HG03460 (cell line): ENCODE data around the gene RAB3IL1.

Experiments
- ATAC-seq: cut with Tn5 transposase; IDR thresholded peaks from one replicate; pipeline ENCODE4 v1.9.1; 2021; ENCODE audit not compliant: unreplicated experiment

RAB3IL1 gene

DNA sequence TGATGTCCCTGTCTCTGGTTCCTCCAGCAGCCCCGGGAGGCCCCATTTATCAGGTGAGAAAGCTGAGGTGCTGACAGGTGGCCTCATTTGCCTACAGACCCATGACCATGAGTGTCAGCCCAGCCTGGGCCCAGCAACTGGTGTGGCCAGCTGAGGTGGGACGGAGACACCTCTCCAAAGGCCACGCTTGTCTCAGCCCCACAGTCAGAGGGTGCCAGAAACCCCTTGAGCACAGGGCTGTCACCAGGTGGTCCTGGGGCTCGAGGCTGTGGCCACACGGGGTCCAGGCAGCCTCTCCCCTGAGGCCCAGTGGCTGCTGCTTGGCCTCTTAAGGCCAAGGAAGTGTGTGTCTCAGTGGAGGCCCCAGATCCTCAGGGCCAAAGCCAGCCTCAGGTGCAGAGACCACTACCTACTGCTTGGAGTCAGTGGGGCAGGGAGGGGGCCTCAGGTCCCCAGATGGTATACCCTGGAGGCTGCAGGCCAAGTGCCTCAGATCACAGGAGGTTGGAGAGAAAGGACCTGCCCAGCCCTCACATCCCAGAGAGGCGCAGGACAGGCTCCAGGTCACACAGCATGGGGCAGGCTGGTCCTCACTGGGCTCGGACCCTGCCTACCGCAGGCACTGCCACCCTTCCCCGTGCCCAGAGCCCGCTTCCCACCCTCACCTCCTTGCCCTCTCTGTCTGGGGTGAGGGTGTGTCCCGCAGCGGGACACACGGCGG, 11.4 kb downstream of the RAB3IL1 start:
- no peak for ATAC-seq

DNA sequence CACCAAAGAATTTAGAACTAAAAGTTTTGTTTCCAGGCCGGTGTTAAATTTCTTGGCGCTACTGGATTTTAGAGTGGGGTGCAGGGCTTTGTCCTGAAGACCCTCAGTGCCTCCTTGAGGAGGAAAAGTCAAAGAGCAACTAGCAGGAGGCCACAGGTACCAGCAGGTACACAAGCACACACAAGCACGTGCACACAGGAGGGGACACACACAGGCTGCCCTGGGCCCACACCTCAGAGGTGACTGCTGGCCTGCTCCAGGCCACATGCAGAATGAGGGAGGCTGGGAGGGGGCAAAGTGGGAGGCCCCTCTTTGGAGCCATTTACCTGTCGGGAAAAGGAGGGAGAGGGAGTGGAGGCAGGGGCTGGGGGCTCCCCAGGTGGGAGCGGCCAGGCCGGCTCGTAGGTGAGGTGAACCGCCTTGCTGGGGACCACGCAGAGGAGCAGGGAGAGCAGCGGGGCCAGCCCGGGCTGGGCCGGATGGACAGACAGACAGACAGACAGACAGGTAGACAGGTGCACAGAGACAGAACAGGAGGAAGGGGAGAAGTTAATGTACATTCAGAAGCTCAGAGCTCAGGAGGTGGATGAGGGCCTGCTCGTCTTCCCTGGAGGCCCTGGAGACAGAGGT, 12.2 kb downstream of the RAB3IL1 start:
- ATAC-seq, result no peak

DNA sequence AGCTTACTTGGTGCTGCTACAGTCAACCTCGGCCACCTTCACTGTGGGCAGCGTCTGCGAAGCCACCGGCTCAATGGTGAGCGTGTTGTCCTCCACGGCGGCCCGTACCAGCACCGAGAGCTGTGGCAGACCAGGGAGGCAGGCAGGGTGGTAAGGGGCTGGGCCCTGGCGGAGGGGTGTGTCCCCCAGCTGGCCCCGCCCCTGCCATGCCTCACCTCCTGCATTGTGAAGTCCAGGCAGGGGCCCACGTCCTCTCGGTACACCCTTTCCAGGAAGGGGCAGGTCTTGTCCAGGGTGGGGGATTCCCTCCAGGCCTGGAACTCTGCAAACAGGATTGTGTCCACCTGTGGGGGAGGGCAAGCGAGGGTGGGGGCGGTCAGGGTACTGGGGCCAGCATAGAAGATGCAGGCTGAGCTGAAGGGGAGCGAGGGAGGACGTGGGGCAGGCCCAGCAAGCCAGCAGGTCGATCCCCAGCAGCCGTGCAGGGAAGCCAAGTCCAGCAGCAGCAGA, 12.8 kb downstream of the RAB3IL1 start:
- no peak for ATAC-seq

DNA sequence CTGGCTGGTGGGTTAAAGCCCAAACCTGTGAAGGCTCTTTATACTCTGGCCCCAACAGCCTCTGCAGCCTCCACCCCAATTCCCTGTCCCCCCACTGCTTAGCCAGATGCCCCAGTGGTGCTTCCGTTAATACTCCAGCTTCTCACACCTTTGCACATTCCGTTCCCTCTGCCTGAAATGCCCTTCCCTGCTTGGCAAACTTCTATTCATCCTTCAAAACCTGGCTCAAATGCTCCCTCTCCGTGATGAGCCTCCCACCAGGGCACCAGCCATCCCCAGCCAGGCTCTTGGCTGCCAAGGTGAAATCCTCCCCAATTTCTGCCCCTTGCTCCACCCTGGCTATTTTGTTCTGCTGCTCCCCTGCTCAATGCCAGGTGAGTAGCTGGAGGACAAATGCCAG, 13.5 kb downstream of the RAB3IL1 start:
- ATAC-seq, result no peak

DNA sequence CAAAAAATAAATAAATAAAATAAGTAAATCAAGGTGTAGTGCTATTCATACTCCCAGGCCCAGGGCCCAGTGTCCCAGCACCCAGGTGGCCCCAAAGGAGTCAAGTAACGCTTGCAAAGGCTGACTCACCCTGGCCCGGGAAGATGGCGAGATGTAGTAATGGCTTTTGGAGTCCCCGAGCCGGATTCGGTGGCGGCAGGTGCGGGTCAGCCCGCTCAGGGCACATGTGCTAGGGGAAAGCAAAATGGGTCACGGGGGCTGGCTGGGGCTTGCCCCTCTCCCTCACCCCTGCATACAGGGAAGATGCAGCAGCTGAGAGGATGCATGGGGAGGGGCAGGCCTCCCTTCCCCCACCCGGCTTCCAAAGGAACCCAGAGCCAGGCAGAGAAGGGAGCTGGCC, 15.1 kb downstream of the RAB3IL1 start:
- no peak for ATAC-seq

DNA sequence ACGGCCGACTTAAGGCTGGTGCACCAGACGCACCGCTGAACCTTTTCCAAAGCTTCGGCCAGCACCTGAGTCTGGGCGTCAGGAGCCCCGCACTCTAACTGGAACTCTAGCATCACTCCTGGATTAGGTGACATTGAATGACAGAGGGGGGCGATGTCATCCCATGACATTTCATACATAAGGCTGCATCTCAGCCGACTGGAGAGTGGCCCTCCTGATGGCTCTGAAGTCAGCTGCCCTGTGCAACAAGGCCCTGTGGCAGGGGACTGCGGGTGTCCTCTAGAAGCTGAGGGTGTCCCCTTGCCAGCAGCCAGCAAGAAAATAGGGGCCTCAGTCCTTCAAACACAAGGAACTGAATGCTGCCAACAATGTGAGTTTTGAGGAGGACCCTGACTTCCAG, 16.0 kb downstream of the RAB3IL1 start:
- ATAC-seq, result no peak

DNA sequence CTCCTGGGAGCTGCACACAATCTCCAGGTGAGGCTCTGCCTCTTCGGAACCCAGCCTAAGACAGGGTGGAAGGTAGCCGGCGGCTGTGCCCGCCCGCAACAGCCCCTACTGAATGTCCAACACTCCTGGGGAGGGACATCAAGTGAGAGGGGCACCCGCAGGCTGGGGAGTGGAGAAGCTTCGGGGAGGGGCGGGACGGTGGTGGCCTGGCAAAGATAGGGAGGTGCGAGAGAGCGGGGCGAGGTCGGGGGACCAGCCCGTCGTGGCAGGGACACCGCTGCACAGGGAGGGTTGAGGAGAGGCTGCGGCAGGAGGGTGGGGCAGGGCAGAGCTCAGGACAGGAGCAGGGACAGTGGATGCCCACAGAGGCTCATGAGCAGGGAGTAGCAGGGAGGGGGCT, 17.1 kb downstream of the RAB3IL1 start:
- no peak for ATAC-seq

DNA sequence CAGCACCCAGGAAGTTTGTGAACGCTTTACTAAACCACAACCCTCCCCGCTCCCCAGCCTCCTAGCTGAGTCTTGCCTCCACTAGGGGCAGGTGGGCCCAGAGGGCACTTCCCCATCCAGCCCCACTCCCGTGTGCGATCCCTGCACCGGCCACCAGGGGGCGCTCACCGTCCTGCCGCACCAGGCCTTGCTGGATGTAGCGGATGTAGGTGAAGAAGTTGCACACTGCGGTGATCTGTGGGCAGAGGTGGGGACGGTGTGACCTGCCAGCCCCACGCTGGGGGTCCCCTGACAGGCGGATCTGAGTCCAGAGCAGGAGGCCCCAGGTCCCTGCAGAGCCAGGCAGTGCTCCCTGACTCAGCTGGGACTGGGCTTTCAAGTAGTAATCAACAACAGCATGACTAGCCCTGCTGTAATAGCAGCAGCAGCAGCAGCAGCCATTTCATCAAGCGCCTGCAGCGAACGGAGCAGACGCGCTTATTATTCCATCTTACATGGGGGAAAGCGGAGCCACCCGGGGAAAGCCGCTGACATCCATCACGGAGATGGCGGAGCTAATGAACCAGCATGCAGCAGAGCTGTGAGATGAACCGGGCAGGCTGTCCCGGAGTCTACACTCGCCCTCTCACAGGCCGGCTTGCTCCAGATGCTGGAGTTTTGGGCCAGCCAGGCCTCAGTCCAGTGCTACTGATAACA, 18.1 kb downstream of the RAB3IL1 start:
- peak; percentile 77 for ATAC-seq

DNA sequence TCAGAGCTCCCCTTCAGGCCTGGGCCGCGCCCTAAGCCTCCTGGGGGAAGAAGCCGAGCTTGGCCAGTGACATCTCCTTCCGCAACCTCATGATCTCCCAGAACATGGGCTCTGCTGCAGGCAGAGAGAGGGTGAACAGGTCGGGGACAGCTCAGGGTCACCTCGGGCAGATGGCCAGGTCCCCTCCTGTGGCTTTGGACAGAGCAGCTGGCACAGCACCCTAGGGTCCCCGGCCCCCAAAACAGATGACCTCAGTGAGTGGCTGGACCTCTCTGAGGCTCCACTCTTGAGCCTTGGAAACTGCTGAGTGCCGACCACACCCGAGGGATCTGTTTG, 19.2 kb downstream of the RAB3IL1 start:
- no peak for ATAC-seq

DNA sequence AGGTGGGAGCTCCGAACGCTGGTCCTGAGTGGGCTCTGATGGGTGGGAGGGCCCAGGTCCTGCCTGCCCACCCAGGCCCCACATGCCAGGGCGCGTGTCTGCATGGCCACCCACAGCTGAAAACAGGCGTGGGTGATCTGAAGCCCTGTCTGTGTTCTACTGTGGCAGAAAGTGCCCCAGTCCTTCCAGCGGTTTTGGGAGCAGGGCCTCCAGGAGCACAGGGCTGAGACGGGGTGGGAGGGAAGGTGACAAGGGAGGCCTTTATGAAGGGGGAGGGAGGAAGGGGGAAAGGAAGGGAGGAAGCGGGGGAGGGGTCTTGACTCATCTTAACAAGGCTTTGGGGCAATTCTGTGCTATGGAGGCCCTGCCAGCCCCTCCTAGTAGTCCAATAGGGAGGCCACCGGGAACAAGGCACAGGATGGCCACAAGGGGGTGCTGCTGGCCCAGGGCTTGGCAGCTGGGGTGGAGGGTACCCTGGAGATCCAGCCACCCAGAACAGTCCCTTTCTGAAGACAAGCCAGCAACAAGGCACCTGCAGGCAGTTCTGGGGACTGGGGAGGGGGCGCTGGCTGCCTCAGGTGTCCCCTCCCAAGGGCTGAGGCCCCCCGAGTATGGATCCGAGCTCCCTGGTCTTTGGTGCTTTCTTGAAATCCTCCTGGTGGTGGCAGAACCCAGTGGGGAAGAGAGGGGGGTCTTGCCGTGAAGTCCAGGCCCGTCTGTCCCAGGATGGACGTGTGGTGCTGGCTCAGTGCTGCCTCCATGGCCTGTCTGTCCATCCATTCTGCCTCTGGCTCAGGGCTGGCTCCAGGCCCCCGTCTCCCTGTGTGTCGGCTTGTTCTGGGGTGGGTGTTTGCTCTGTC, 19.7 kb downstream of the RAB3IL1 start:
- ATAC-seq, result no peak

DNA sequence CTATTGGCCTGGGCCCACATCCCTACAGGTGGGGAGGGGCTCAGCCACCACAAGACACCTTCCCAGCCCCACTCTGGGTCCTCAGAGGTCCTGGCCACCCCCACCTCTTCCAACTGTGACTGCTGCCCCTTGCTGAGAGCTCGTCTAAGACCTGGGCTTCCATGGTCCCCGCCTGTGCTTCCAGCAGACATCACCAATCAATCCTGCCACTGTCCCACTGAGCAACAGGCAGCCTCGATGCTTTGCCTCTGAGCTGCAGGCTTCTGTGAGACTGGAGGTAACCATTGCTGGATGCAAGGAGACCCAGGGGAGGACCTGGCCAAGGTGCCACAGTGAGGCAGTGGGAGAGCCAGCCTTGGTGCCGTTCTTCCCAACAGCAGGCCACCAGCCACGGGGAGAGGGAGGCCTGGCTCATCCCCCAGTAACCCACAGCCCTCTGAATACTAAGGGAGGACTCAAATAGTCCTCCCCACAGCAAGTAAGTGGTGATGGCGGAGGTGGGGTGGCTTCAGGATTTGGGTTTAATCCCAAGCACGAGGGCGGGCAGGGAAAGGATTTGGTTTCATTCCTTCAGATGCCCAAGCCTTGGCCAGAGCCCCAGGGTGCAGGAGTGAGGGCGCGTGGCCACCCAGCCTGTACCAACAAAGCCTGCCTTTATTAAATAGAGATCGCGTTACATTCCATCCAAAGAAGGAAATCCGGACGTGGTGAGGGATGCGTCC, 20.5 kb downstream of the RAB3IL1 start:
- ATAC-seq, result no peak

DNA sequence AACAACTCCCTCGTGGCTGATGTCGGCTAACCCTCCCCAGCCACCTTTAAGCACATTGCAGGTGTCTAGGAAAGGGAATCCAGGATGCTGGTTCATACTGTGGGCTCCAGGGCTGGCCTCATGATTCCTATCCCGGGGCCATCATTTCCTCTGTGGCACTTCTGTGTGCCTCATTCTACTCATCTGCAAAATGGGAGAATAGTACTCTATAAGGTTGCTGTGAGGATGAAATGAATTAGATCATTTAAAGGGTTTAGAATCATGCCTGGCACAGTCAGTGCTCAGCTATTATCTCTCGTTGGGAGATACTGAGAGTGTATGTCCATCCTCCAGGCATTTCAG, 21.7 kb downstream of the RAB3IL1 start:
- no peak for ATAC-seq

DNA sequence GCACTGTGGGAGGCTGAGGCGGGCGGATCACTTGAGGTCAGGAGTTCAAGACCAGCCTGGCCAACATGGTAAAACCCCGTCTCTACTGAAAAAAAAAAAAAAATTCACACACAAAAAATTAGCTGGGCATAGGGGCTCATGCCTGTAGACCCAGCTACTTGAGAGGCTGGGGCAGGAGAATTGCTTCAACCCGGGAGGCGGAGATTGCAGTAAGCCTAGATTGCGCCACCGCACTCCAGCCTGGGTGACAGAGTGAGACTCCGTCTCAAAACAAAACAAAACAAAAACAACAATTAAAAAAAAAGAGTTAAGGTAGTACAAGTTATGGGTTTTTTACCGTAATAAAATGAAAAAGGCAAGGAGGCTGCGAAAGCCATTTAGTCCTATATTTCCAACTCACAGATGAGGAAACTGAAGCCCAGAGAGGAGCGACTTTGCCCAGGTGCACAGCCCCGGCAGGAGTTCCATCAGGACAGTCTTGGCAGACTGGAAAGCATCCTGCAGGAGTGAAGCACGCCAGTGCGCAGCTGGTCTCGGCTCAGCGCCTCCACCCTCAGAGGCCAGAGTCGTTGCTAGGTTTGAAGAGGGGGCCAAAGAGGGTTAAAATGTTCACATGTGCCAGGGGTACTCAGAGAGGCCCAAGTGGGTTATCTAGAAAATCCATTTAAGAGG, 22.2 kb downstream of the RAB3IL1 start:
- no peak for ATAC-seq

DNA sequence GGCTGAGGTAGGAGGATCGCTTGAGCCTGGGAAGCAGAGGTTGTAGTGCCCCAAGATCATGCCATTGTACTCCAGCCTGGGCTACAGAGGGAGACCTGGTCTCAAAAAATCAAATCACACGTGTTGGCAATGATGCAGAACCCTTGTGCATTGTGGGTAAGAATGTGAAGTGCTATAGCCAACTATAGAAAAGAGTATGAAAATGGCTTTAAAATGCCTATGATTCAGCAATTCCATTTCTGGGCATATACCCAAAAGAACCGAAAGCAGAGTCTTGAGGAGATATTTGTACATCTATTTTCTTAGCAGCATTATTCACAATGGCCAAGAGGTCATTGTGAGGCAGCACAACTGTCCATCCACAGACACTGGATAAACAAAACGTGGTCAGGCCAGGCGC, 23.4 kb downstream of the RAB3IL1 start:
- ATAC-seq, result no peak

DNA sequence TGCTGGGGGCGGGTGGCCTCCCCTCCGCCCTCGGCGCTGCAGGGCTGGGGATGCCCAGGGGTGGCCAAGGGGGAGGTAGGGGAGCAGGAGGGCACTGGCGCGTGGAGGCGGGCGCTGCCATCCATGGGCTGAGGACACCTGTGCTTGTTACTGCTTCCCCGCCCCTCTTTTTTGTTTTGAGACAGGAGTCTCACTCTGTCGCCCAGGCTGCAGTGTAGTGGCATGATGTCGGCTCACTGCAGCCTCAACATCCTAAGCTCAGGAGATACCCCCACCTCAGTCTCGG, 25.3 kb downstream of the RAB3IL1 start:
- ATAC-seq, result peak; percentile 24

DNA sequence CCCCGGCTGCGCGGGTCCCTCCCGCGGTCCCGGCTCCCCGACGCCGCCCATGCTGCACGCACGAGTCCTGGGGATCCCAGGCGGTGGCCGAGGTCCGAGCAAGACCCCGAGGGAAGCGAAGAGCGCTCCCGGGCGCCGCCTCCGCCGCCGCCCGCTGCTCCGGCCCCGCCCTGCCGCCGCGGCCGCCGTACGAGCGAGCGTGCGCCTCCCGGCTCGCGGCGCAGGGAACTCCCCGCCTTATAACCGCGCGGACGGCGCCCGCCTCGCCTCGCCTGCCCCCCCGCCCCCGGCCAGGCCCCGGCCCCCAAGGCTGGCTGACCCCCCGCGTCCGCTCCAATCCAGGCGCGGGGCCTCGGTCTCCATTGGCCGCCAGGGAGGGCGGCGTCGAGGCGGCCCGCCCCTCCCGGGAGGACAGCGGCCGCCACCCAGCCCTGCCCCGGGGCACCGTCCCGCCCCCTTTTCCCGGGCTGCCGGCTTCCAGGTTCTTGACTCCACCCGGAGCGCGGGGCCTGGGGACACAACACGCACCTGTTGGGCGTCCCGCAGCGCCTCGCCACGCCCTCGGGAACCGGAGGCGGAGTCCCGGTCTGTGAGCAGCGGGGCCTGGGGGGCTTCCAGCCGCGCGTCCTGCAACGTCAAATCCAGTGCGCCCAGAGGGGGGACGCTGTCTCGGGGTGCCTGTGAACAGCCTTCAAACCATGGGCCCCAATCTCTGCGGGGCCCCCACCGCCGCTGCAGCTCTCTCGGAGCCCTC, 25.9 kb downstream of the RAB3IL1 start, which contains the start of gene FADS3:
Gene FADS3 (minus strand): TSS at position 215 of the 754 bp plus-strand sequence. CDS start 164 bp downstream, at position 51.
- peak; percentile 61 for ATAC-seq

DNA sequence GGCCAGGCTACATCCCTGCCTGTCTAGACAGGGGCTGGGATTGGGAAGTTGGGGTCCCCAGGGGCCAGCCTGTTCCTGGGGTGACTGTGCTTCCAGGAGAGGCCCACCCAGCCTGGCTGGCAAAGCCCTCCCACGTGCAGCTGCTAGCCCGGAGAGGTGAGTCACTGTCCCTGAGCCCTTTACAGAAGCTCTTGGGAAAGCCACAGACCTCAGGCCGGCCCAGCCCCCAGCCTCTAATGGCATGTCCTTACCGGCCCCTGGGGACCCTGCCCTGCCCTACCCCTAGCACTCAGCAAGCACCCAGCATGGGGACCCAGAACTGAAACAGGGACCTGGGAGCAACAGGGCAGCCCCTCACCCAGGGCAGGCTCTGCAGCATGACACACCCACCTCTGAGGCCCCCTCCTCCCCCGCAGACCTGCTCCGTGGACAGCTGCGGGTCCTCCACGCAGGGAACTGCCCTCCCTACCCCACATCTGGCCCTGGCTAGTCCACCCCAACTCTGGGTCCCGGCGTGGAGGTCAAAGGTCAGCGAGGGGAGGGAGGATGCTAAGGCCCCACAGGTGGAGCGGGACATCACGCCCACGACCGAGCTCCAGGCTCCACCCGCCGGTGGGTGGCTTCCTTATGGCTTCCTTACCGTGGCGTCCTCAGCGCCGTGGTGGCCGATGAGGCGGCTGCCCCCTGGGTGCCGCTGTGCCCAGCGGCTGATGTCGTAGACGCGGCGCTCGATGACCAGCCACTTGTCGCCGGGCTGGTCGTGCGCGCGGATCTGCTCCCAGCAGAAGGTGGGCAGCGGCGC, 26.6 kb downstream of the RAB3IL1 start:
- peak; percentile 12 for ATAC-seq

DNA sequence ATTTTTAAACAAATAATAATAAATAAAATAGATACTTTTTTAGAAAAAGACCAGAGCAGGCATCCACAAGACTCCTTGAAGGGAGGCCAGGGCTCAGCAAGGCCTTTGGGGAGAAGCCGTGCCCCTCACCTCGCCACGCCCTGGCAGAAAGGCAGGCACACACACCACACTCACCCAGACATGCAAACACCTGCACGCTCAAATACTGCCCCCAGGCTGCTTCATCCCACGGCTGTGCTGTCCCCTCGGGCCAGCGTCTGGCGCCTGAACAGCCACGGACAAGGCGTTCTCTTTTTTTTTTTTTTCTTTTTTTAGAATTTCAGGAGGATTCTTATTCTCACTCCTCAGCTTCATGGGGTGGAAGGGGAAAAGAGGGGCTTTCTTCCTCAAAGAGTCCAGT, 27.5 kb downstream of the RAB3IL1 start:
- ATAC-seq, result no peak

DNA sequence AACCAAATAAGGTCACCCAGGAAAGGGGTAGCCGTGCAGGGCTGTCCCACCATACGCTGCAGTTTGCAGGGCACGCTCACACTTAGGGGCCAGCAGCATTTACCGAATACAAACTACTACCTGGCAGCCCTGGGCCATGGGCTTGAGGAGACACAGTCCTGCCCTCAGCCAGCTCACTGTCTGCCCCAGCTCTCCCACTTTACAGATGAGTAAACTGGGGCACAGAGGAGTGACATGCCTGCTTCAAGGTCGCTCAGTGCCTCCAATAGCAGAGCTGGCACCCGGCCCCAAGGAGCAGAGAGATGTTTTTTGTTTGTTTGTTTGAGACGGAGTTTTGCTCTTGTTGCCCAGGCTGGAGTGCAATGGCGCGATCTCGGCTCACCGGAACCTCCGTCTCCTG, 28.8 kb downstream of the RAB3IL1 start:
- ATAC-seq, result no peak
